ENCODE measurements around the gene MRPL54.

The MRPL54 gene

DNA sequence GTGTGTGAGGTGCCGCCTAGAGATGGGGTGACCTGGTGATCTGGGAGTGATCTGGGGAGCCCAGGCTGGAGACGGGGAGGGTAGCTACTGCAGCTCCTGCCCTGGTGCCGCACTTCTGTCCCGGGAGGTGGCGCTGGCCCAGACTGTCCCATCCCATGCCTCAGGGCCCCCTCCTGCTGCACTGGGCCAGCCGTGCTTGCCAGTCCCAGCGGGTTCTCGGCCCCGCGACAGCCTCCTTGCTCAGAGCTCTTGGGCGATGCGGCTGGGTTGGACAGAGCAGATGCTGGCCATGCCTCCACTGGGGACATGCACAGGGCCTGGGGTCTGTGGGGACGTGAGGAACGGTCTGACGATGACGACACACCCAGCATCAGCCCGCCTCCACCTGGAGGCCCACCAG lies 7.0 kb downstream of the MRPL54 start:
- DNase-seq (ENCODE audit: low spot score): no peak

DNA sequence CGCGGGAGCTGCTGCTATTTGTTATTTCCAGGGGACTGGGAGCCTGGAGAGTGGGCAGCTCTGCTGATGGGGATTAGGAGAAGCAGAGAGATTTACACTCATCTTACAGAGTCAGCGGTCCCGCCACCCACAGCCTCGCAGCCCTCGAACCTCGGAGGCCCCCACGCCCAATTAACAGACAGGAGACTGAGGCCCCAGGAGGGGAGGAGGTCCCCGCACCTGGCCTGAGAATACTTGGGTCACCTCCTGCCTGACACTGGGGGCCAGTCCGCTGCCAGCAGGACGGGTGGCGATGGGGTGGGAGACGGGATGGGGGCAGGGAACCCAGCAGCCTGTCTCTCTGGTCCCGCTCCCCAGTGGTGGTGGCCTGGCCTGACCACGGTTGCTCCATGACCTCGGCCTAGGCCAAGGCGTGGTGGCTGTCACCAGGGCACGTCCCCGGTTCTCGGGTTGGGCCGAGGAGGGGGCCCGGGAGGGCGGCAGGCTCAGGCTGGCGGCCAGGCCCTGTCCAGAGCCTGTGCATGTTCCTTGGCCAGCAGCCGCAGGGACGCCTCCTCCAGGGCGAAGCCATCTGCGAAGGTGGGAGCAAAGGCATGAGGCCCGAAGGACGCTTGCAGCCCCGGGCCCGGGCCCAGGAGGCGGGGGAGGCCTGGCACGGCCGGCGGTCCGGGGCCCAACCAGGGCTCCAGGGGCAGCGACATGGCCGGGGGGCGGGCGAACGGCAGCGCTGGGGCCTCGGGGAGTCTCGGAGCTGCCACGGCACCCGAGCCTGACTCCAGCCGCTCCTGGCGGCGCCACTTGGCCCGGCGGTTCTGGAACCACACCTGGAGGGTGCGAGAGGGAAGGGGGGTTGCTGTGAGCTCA lies 7.9 kb downstream of the MRPL54 start:
- no peak for DNase-seq (ENCODE audit: low spot score)

DNA sequence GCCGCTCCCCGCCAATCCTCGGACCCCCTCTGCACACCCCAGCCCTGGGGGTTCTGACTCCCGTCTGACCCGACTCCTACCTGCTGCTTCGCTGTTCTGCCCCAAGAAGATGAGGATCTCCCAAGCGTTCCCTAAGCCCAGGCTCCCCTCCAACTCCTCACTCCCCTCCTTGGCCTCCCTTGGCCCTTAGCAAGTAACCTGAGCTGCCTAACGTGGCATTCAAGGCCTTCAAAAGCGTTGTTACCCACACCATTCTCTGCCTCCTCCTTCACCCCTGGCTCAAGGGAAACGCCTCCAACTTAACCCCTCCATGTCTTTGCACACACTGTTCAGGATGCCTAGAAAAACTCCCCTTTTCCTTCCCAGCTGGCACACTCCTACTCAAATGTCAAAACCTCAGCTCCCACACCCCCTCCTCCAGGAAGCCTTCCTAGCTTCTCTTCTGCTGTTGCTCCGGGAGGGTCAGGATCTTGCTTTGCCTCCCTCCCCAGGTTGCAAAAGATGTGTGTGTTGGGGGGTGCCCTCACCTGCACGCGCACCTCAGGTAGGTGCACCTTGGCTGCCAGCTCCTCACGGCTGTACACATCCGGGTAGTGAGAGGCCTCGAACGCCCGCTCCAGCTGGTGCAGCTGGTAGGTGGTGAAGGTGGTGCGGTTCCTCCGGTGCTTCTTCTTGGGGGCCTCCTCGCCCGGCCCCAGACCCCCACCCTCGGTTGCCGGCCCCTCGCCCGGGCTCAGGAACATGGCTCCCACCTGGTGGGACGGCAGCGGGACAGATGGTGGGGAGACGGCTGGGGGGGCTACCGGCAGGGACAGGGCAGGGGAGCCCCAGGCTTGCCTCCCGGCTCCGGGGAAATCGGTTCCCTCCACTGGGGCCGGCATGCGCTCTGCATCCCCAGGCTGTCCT lies 8.8 kb downstream of the MRPL54 start:
- no peak for DNase-seq (ENCODE audit: low spot score)

DNA sequence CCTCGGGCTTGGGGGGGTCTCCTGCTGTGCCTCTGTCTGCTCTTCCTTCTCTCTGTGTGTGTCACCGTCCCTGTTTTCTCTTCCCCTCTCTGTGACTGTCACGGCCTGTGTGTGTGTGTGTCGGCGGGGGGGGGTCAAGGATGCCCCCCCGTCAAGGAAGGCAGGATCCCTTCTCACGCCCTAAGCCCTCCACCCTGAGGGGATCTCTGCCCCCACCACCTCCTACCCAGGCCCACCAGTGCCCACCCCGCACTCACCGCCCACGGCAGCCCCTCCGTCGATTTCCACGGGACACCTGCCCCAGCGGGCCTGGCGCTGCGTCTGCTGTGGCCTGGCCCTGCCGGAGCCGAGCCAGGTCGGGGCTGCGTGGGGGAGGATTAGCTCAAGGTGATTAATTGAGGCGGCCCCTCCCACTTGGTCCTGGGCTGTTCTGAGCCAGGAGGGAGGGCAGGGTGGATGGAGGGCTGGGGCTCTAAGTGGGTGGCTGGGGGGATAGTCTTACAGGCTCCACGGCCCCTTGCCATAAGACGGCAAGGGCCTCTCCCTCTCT lies 9.5 kb downstream of the MRPL54 start, which contains the start of gene RAX2:
TSS of gene RAX2 (minus strand) at position 323 of the 550 bp plus-strand sequence. CDS start 486 bp downstream, outside the sequence.
- DNase-seq (ENCODE audit: low spot score): no peak

DNA sequence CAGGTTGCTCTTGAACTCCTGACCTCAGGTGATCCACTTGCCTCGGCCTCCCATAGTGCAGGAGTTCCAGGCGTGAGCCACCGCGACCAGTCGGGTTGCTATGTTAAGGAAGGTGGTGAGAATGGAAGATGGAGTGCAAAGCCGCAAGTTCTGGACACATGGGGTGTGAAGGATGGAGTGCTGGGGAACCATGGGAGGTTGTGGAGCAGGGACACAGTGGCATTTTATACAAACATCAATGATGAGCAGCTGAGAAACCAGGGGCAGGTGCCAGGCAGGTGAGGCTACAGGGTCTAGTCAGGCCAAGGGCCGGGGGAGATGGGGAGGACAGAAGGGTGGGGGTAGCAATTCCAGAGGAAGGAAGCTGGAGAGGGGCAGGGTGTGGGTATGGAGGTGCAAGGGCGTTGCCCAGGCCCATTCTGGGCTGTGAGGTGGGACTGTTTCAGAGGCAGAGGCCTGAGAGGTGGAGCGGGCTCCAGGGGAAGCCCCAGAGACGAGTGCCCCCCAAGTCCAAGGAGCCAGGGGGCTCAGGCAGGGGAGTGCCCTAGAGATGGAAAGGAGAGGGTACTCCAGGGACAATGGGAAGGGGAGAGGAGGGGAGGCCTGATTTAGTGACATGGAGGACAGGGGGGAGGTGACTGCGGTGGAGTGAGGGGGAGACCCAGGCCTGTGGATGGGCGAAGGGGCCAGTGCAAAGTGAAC lies 11.5 kb downstream of the MRPL54 start:
- DNase-seq (ENCODE audit: low spot score): no peak

DNA sequence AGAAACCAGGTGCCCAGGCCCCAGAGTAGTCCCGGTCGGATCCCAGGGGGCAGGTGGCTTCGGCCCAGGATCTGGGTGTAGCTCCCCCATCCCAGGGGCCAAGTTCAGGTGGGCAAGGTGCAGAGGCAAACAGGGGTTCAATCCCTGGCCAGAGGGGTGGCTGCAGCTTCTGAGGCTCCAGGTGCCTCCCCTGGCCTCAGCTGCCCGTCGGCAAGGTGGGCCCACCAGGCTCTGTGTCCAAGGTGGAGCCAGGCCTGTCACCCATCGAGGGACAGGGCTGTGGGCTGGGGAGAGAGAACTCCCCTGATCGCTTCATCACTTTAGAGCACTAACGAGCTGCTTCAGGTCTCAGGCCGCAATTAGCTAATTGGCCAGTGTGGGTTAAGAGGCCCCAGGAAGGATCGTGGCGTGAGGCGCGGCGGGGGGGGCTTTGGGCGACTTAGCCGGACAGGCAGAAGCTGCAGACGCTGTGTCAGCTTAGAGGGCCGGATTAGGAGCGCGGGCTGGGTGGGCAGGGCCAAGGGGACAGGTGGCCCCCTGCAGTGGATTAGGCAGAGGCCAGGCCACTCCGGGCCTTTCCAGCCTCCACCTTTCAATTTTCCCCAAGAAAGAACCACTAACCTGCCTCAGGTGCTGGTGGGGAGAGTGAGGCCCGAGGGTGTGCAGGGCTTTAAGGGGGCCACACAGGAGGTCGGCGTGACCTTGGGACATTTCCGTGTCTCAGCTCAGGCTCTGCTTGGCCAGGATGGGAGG lies 12.3 kb downstream of the MRPL54 start:
- DNase-seq (ENCODE audit: low spot score): no peak

DNA sequence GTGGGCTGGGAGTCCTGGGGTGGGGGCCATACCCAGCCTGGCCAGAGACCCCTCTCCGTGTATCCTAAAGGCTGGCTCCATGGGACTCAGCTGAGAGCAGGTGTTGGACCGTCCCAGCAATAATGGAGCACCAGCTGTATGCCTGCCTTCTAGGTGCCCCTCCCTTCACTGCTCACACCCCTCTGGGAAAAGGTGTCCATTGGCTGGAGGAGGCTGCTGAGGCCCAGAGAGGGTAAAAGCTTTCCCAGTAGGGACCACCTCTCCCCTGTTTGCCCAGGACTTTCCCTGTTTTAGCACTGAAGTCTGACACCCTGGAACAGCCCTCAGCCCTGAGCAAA lies 12.9 kb downstream of the MRPL54 start:
- DNase-seq (ENCODE audit: low spot score): no peak

DNA sequence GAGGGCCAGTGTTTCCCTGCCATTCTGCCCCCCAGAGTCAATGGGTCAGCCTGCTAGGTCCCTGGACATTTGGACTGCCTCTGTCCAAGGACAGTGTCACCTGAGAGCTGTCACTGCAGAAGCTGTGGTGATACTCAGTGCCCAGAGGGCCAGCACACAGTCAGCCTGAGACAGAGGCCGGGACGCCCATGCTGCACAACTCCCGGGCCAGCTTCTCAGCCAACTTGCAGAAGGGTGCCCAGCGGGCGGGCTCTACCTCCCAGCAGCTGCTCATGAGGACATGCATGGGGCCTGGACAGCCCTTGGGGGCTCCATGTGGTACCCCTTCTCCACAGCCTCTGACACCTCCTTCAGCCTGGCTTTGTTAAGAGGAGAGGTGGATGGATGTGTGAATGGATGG lies 13.3 kb downstream of the MRPL54 start:
- DNase-seq (ENCODE audit: low spot score): no peak

DNA sequence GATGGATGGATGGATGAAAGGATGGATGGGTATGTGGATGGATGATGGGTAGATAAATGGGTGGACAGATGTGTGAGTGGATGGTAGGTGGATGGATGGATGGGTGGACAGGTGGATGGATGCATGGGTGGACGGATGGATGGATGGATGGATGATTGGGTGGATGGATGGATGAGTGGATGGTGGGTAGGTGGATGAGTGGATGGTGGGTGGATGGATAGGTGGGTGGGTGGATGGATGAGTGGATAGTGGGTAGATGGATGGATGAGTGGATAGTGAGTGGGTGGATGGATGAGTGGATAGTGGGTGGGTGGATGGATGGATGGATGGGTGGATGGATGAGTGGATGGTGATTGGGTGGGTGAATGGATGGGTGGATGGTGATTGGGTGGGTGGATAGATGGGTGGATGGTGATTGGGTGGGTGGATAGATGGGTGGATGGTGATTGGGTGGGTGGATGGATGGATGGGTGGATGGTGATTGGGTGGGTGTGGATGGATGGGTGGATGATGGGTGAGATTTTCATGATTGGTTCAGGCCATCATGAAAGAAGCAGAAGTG lies 14.1 kb downstream of the MRPL54 start:
- DNase-seq (ENCODE audit: low spot score): no peak

DNA sequence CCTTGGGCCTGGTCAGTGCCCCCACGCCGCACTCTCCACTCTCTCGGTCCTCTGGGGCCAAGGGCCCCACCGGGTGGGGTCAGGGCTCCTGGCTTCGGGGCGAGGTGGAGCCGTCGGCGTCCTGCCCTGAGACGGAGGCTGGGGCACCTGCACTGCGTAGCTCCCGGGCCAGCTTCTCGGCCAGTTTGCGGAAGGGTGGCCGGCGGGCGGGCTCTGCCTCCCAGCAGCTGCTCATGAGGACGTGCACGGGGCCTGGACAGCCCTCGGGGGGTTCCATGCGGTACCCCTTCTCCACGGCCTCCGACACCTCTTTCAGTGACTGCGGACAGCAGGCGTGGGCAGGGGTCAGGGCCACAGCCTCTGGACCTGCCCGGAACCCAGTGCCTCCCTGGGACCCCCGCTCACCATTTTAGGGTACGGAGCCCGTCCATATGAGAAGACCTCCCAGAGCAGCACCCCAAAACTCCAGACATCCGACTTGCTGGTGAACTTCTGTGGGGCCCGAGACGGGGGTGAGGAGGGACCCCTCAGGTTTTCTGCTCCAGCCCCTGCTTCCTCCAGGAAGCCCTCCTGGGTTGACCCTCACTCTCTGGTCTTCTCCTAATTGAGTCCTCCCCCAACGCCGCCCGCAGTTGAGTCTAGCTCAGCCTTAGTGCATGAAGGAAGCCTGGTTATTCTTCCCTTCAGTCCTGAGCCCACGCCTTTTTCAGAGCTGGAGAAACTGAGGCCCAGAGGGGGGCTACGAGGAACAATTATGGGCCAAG lies 15.8 kb downstream of the MRPL54 start:
- no peak for DNase-seq (ENCODE audit: low spot score)

DNA sequence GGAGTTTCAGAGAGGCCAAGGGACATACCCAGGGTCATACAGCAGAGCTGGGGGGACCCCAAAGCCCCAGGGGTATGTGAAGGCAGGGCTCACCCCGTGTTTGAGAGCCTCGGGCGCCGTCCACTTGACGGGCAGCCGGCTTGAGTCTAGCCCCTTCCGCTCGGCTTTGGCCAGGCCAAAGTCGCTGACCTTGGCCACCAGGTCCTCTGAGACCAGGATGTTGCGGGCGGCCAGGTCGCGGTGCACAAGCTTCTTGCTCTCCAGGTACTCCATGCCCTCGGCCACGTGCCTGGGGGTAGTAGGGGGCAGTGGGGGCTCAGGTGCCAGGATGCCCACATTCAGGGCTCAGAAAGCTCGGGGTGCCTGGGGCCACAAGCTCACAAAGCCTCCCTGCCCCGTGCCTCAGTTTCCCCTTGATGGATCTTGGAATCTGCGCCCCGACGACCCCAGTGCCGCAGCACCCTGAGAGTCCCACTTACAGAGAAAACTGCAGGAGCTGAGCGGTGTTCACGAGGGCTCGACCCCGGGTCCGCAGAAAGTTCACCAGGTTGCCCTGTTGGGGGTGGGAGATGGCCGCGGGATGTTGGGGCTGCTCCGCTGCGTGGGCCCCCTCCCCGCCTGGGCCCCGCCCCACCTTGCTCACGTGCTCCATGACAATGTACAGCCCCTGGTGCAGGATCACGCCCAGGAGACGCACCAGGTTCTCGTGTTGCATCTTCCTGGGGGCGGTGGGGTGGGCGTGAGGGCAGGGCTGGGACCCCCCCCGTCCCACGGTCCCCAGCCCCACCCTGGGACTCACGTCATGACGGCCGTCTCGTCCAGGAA lies 16.6 kb downstream of the MRPL54 start:
- no peak for DNase-seq (ENCODE audit: low spot score)

DNA sequence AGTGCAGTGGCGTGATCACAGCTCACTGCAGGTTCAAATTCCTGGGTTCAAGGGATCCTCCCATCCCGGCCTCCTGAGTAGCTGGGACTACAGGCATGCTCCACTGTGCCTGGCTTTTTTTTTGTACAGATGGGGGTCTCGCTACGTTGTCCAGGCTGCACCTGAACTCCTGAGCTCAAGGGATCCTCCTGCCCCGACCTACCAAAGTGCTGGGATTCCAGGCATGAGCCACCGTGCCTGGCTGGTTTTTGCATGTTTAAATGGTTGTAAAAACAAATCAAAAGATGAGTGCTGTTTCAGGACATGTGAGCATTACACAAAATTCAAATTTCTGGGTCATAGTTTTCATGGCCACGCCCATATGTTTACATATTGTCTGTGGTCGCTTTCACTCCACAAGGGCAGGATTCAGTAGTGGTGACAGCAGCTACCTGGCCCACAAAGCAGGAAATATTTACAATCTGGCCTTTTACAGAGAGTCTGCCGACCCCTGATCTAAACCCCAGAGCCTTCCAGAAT lies 18.4 kb downstream of the MRPL54 start:
- no peak for DNase-seq (ENCODE audit: low spot score)

DNA sequence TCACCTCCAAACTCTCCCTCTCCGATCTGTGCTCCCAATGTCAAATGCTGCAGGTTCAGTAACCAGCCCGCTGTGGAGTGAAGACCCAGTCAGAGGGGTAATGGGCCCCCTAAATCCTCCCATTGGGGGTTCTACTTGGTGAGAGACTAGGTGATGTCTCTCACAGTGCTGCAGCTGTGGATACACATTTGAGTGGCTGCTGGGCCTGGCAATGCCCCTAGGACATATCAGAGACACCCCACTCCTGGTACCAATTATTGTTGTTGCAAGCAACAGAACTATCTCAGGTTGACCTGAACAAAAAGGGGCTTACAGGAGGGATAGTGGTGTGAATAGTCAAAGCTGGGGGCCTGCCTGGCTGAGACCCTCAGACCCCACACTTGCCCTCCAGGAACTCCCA lies 19.1 kb downstream of the MRPL54 start:
- DNase-seq (ENCODE audit: low spot score): no peak

DNA sequence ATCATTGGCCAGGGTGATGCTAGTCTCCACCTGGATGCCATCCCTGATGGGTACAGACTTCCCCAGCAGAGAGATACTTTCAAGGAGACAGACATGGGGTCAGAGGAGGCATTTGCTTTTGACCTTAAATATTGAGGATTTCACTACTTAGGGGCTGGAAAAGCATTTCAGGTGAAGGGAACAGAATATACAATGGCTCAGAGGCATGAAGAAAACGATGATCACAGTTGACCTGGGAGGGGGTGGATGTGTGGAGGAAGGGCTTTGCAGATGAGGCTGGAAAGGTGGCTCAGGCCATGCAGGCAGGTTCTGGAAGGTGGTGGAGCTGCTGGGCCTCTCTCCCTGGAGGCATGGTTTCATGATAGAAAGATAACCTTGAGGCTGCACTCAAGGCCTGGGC lies 19.8 kb downstream of the MRPL54 start:
- no peak for DNase-seq (ENCODE audit: low spot score)

DNA sequence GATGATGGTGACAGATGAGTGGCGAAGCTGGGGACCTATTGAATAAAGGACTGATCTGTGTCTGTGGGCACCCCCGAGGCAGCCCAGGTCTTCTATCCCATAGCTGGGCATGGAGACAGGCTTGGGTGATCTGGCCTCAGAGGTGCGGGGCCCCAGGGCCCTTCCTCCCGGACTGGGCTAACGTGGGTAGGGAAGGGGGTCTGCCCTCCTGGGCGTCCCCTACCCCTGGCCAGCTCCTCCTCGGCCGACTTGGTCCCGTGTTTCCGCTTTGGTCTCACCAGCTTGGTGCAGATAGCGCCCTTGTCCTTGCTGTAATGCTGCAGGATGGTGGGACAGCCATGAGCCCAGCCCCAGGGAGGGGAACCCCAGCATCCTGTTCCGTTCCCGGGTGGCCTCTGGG lies 20.4 kb downstream of the MRPL54 start:
- DNase-seq (ENCODE audit: low spot score): no peak

DNA sequence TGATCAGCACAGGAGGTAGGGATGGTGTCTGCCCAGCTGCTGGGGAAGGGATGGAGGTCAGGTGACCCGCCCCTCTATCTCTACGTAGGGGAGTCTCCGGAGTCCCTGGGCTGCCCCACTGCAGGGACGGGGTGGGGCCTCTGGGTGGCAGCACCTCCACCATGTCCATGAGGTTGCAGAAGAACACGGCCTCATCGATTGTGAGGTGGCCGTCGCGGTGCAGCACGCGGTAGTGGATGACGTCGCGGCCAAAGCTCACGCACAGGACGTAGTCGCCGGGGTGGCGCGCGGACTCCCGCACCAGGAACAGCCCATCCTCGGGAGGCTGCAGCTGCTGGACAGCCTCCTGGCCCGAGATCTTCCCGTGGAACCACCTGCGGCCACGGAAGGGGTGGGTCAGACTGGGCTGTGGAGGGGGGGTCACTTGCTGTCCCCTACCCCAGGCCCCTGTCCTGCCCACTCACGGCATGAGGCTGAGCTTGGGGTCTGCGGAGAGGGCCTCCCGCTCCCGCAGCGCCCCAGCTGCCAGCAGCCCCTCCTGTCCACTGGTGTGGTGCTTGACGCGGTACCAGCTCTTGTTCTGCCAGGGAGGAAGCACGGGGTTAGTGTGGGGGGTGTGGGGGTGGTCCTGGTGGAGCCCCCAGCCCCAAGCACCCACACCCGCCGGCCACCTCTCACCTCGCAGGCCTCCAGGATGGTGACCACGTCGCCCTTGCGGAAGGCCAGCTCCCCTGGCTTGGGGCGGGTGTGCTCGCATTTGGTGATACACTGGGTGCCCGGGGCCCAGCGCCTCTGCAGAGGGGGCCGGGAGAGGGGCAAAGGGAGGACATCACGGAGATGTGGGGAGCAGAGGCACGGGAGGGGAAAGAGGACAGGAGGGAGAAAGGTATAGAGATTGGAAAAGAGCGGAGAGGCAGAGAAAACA lies 21.4 kb downstream of the MRPL54 start:
- no peak for DNase-seq (ENCODE audit: low spot score)

DNA sequence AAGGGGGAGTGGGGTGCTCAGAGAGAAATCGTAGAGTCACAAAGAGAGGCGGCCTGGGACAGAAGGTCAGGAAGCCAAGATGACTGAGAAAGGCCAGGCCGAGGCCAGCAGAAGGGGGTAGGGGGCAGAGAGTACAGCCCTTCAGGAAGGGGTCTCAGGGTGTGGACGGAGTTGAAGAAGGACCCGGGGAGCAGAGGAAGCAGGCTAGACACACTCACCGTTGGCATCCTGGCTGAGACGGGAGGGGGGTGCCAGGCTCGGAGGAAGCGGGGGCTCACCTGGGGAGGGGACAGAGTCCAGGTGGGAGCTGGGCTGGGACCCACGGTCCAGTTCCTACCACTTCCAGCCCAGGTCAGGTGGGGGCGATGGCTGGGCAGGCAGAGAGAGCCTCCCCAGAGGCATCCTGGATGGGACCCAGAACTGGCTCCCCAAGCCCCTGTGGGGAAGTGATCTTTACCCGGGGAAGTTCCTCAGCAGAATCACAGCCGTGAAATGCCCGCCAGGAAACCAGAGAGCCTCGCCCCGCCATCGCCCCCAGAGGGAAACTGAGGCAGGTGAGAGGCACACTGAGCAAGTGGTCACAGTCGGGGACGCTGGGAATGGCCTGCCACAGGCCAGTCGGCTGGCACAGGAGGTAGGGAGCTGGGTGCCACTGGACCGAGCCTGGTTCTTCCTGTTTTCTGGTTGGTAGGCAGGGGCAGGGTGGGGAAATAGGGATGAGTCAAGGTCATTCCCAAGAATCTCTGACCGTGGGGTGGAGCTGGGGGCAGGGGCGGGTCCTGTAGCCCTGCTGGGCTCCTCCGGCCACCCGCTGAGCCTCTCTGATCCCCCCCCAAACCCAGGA lies 22.3 kb downstream of the MRPL54 start:
- DNase-seq (ENCODE audit: low spot score): no peak

All from HuH-7.5 (cell line).